Retinal pigment epithelial cell (primary cell): ENCODE measurements around the gene ASMTL.
A peak's percentile ranks its signal among the peaks of the same experiment; 100 is the strongest.

Experiments
- DNase-seq: peaks from one replicate; pipeline ENCODE4 v3.0.0-alpha.2; 2010; ENCODE audit warnings: low read depth
- H3K4me3 ChIP-seq: 2 replicates; pipeline ENCODE4 v1.5.1; 2011; ENCODE audit warnings: mild to moderate bottlenecking, low read length, control low read depth, moderate library complexity
- CTCF ChIP-seq: conservative IDR thresholded peaks from 2 replicates; pipeline ENCODE4 v1.5.1; 2011; ENCODE audit warnings: low read depth, low read length, control low read depth, inconsistent platforms

ASMTL gene

DNA sequence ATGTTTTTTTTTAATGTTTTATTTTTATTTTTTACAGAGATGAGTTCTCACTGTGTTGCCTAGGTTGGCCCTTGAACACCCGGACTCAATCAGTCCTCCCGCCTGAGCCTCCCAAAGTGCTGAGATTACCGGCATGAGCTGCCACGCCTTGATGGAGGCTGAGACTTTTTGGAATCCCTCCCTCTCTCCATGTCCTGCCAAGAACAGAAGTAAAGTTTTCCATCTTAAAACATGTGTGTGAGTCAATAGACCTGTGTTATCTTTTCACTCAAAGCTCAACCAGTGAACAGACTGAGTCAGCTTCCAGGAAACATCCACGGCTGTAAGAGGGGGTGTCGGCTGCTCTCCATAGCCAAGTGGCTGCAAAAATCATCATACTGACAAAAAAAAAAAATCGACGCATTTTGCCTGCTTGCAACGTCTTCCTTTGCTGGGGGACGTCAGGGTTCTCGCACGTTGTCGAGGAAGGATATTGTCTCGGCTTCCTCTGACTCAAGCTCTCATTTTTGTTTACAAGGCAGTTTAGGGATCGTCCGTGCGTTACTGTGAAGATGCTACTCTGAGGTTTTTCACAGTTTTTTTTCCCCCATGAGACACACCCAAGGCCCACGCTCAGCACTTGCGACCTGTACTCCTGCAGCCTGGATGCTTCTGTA, 10.0 kb upstream of the ASMTL start:
- no peak for DNase-seq
- H3K4me3 ChIP-seq: no peak overlapping the region
- no peak for TF ChIP-seq CTCF

- no peak overlapping the region for H3K4me3 ChIP-seq
- TF ChIP-seq CTCF: no peak
- DNase-seq: no peak
Observed at GRCh38 chrX:1462110-1462509, 9.4 kb upstream of the ASMTL start.

DNA sequence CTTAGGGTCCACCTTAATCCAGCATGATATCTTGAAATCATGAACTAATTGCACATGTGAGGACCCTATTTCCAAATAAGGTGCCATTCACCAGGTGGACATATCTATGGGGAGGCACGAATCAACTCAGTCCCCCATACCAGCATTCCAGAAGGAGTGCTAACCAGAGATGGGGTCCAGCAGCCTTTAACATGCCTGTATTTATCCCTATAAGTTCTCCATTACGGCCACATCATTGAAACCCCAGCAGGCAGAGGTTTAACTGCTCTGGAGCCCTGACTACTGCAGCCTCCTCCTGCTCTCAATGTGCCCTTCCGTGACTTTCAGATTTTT, 3.2 kb upstream of the ASMTL start:
- DNase-seq: no peak

GRCh38 chrX:1453951-1454785, 1.5 kb upstream of the ASMTL start:
- no peak overlapping the region for H3K4me3 ChIP-seq
- DNase-seq: peak; percentile 10
- TF ChIP-seq CTCF: peak; percentile 97

More for the DNA sequence above, 3.2 kb upstream of the ASMTL start:
- no peak overlapping the region for H3K4me3 ChIP-seq
- no peak for TF ChIP-seq CTCF

- DNase-seq: no peak
- H3K4me3 ChIP-seq: peak overlapping the region; percentile 67
Observed at GRCh38 chrX:1453395-1453783, 680 bp upstream of the ASMTL start.

GRCh38 chrX:1451661-1452515, 821 bp downstream of the ASMTL start:
- no peak for TF ChIP-seq CTCF
- no peak for DNase-seq
- peak overlapping the region; percentile 95 for H3K4me3 ChIP-seq

More at GRCh38 chrX:1453395-1453783, 680 bp upstream of the ASMTL start:
- no peak for TF ChIP-seq CTCF
